Measurements from ENCODE around the gene SLC16A3.
A peak's percentile ranks its signal among the peaks of the same experiment; 100 is the strongest.

The SLC16A3 gene

GRCh38 chr17:82223517-82223916 lies 5.3 kb upstream of the SLC16A3 start:
- DNase-seq (ENCODE audit: low spot score), result no peak

GRCh38 chr17:82224666-82225065 lies 4.2 kb upstream of the SLC16A3 start:
- DNase-seq (ENCODE audit: low spot score), result no peak

- no peak for DNase-seq (ENCODE audit: low spot score)
Measured at GRCh38 chr17:82225368-82226029, 3.3 kb upstream of the SLC16A3 start.

- no peak for DNase-seq (ENCODE audit: low spot score)
Measured at GRCh38 chr17:82226146-82226808, 2.6 kb upstream of the SLC16A3 start.

- no peak for DNase-seq (ENCODE audit: low spot score)
Measured at GRCh38 chr17:82226809-82227628, 1.8 kb upstream of the SLC16A3 start.

- no peak for DNase-seq (ENCODE audit: low spot score)
Measured at GRCh38 chr17:82227629-82228277, 1.1 kb upstream of the SLC16A3 start.

- peak; percentile 56 for DNase-seq (ENCODE audit: low spot score)
Measured at GRCh38 chr17:82228278-82228841, 482 bp upstream of the SLC16A3 start.

- no peak for DNase-seq (ENCODE audit: low spot score)
Measured at GRCh38 chr17:82229698-82230608, 1.1 kb downstream of the SLC16A3 start.

- peak; percentile 48 for DNase-seq (ENCODE audit: low spot score)
Measured at GRCh38 chr17:82230609-82231311, 1.9 kb downstream of the SLC16A3 start.

GRCh38 chr17:82231312-82231561 lies 2.4 kb downstream of the SLC16A3 start:
- DNase-seq (ENCODE audit: low spot score), result no peak

- no peak for DNase-seq (ENCODE audit: low spot score)
Measured at GRCh38 chr17:82231562-82232321, 2.9 kb downstream of the SLC16A3 start.

GRCh38 chr17:82232322-82232820 lies 3.5 kb downstream of the SLC16A3 start:
- DNase-seq (ENCODE audit: low spot score), result no peak

GRCh38 chr17:82232876-82233785 lies 4.3 kb downstream of the SLC16A3 start:
- no peak for DNase-seq (ENCODE audit: low spot score)

GRCh38 chr17:82234211-82235055 lies 5.6 kb downstream of the SLC16A3 start:
- no peak for DNase-seq (ENCODE audit: low spot score)

- no peak for DNase-seq (ENCODE audit: low spot score)
Measured at GRCh38 chr17:82235056-82235774, 6.4 kb downstream of the SLC16A3 start.

GRCh38 chr17:82235775-82236141 lies 6.9 kb downstream of the SLC16A3 start:
- no peak for DNase-seq (ENCODE audit: low spot score)

Measured in CD4-positive, alpha-beta T cell treated with Interleukin-15 for 4 hours (primary cell).